Astrocyte of the hippocampus (primary cell): ENCODE measurements around the gene C1orf35.

Source experiments
- DNase-seq: peaks from one replicate; pipeline ENCODE4 v3.0.0; 2011; ENCODE audit warnings: low read depth, low spot score

The C1orf35 gene

DNA sequence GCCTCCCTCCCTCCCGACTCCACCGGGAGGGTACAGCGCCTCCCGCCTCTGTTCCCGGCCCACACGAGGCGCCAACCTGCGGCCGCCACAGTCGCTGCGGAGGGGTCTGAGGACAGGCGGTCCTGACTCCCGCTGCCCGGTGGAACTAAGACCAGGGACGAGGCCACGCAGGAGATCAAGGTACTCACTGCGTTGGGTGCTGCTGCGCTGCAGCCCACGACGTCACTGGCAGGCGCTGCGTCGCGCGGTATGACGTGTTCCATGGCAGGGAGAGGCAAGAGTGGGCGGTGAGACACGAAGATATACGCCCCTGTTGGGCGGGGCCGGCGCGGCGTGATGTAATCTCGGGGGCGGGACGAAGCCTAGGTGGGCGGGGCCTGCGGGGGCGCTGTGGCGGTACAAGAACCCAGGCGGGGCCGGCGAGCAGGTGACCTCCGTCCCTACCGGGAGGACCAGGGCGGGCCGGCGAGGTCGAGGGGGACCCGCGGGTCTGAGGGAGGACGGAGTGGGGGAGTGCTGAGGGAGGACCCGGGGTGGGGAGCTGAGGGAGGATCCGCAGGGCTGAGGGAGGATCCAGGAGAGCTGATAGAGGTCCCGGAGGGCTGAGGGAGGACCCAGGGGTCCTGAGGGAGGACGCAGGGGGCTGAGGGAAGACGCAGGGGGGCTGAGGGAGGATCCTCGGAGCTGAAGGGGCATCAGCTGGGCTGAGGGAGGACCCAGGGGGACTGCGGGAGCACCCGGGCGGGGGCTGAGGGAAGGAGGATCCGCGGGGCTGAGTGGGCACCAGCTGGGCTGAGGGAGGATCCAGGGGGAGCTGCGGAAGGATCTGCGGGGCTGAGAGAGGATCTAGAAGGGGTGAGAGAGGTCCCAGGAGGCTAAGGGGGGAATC, 6.2 kb upstream of the C1orf35 start, which contains the start of gene MRPL55:
MRPL55 (minus strand) TSS at position 227 of the 889 bp plus-strand sequence. CDS start 1,039 bp downstream, outside the sequence.
- DNase-seq = peak; percentile 99

- no peak for DNase-seq
Measured at GRCh38 chr1:228108742-228109072, 5.6 kb upstream of the C1orf35 start.

DNA sequence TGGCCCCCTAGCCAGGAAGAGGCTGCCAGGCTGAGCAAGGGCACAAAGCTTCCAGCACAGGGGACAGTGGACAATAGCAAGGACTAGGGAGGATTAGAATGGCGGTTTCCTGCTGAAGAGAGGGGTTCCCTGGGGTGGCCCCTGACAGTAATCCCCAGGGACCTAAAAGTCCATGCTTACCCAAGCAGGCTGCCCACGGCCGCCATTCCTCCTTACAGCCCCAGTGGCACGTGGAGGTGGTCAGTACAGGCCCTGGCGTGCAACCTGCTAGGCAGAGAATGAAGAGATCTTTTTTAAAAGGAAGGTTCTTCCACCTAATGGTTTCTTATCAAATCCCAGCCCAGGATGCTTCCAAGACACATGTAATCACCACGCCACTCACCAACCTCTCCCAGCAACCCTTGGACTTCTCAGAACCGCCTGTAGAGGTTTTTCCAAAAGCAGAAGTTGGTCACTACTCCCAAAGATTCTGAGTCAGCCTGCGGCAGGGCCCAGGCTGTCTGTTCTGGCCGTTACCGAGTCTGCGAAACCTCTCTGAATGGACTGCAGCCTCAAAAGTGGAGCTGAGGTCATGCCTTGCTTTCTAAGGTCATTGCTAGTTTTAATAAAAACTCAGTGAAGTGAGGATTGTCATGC, 5.0 kb upstream of the C1orf35 start:
- DNase-seq = no peak

GRCh38 chr1:228107636-228108035, 4.5 kb upstream of the C1orf35 start:
- no peak for DNase-seq

- DNase-seq = no peak
Measured at GRCh38 chr1:228106800-228107054, 3.6 kb upstream of the C1orf35 start.

DNA sequence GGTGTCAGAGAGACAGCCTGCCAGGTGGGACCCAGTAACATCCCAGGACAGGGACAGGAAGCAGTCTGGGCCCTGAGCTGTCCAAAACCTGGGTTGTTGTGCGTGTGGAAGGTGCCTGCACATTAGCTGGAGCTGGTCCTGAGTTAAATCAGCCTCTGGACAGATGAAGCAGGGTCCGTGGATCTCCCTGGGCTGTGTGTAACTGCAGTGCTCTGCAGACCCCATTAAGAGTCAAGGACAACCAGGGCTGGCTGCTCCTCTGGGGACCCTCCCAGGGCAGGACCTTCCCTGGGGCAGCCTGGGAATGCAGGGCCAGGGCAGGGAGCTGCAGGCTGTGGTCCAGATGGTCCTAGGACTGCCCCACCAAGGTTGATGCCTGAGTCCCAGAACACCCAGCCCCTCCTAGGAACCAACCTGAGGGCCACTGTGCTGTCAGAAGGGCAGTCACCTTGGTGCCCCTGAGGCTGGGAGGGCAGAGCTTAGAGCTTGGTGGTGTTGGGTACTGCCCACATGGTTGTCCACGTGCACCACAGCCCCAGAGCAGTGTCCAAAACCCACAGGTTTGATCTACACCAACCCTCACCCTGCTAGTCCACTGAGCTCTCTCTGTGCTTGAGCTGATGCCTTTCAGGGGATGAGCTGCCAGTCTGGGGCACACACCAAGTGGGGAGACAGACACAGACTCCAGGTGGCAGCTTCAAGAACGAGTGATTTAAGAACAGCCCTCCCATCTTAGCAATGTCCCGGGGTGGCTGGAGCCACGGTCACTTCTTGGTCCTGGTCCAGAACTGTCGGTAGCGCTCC, 3.1 kb upstream of the C1orf35 start:
- no peak for DNase-seq

- no peak for DNase-seq
Measured at GRCh38 chr1:228105270-228105995, 2.3 kb upstream of the C1orf35 start.

DNA sequence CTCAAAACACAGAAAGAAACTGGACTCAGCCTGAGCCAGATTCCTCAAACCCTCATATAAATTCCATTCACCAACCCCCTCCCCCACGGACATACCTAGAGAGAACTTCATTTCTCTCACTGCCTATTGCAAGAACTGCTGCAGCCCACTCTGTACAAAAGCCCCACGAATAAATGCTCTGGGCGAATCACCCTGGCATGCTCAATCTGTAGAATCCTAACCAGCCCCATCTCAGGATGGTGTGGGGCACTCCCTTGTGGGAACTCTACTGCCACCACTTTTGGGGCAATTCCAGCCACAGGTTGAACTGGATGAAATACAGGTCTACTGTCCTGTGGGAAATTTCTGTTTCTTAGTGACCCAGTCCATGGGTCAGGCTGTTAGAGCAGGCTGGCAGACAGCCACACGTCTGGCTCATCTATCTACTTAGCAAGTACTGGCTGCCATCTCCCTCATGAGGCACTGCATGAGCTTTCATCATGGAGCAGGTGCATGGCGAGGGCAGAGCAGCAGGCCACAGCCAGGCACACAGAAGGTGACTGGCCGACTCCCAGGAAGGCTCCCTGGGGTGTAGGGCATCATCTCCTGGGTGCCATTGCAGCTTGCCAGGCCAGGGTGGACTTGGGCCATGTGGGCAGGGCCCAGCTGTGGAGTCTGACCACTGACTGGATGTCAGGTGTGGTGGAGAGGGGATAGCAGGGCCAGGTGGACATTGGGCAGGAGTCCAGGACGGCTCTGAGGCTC, 1.6 kb upstream of the C1orf35 start:
- no peak for DNase-seq

GRCh38 chr1:228101994-228102790, 933 bp downstream of the C1orf35 start:
- DNase-seq = peak; percentile 64

DNA sequence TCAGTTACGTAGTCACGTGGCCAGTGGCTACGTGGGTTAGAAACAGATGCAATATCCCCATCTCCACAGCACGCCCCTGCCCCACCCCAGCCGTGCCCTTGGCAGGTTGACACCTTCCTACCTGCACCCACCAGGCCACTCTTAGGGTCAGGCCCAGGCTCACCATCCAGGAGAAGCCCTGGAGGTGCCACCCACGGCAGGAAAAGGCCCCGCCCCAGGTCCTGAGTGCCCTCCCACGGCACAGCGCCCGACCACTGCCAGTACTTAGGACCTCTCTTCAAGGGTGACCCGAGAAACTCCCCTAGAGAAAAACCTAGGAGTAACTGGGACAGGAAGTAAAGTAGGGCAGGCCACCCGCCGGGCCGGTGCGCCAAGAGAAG, 1.5 kb downstream of the C1orf35 start:
- no peak for DNase-seq

- DNase-seq = no peak
Measured at GRCh38 chr1:228100822-228101613, 2.1 kb downstream of the C1orf35 start.

DNA sequence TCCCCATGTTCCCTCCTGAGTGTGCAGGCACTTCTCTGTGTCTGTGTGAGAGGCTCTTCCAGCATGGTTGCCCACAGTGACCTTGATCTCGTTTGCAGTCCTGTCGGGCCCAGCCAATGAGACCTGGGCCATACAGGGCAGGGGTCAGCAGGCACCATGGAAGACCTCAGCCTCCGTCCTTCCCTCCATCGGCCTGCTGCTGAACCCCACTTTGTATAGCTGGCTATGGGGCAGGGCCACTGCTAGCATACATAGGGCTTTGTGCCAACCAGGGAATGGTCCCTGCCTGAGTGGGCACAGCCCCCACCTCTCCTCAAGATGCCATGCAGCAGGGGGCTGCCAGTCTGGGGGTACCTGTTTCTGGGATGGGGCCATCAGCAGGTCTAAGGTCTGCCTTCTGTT, 3.8 kb downstream of the C1orf35 start:
- no peak for DNase-seq

GRCh38 chr1:228098323-228098931, 4.7 kb downstream of the C1orf35 start:
- no peak for DNase-seq

DNA sequence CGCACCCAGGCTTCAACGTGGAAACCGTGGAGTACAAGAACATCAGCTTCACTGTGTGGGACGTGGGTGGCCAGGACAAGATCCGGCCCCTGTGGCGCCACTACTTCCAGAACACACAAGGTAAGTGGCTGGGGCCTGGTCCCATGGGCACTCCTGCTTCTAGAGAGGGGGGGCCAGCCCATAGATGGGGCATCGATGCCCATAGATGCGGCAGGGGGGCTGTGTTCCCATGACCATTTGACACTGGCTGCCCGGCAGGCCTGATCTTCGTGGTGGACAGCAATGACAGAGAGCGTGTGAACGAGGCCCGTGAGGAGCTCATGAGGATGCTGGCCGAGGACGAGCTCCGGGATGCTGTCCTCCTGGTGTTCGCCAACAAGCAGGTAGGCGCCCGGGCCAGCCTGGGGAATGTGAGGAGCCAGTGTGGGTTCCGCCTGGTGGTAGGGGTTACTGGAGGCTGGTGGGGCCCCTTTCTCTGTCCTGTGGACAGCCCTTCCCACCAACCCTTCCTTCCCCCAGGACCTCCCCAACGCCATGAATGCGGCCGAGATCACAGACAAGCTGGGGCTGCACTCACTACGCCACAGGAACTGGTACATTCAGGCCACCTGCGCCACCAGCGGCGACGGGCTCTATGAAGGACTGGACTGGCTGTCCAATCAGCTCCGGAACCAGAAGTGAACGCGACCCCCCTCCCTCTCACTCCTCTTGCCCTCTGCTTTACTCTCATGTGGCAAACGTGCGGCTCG, 5.6 kb downstream of the C1orf35 start:
- no peak for DNase-seq

DNA sequence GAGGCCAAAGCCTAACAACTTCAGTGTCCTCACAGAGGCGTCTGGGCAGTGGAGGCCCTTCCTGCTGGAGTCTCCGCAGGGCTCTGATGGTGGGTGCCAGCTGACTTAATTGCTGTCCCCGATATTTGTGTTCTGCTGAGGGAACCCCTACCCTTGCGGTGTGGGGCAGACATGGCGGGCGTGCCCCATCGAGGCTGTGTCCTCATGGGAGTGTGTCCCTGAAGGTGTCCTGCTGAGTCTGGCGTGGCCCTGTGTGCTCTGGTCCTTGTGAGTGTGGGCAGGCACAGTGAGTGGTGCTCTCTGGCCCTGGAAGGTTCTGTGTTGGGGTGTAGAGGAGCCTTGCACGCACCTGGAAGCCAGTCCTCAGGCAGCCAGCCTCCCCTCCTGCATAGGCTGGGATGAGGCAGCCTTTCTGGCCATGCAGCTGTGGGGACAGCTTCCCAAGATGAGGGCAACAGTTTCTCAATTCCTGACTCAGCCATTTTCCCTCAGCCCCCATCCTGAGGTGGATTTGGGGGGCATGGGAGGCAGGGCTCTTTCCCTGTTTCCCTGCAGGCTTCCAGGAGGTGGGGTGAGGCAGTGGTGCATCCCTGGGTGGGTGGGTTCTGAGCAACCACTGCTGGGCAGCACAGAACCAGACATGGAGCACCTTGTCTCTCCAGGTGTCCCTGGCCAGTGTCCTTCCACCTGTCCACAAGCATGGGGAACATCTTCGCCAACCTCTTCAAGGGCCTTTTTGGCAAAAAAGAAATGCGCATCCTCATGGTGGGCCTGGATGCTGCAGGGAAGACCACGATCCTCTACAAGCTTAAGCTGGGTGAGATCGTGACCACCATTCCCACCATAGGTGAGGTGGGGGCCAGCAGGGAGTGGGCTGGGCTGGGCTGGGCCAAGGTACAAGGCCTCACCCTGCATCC, 6.5 kb downstream of the C1orf35 start:
- no peak for DNase-seq

- DNase-seq = no peak
Measured at GRCh38 chr1:228095938-228096337, 7.2 kb downstream of the C1orf35 start.

DNA sequence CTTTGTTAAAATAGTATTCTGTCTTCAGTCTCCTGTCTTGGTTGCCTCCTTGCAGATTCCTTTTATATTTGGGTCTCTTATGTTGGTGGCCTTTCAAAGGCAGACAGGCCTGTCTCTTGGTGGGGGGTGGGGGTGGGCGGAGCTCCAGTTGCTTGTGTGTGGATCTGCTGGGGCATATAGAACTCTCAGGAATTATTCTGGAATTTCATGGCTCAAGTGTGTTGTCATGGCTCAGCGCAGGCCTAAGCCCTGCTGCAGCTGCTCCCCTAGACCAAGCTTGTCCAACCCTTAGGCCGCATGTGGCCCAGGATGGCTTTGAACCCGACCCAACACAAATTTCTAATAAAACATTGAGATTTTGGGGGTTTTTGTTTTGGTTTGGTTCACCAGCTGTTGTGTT, 8.0 kb downstream of the C1orf35 start:
- DNase-seq = no peak
